IMR-90 (cell line): ENCODE data around the gene PLPP4. TPM values are rescaled to one million over a fixed set of nuclear protein-coding genes. Genes with fewer than 3 reads are reported as not detected.

Source experiments
- ATAC-seq: fragments of 200-7000 bp; cut with Tn5 transposase; 2 replicates; pipeline ENCODE4 v1.9.1; 2020; ENCODE audit warnings: low read depth, mild to moderate bottlenecking, moderate library complexity
- BruUV-seq: library from RNA; stranded (reverse); fragments of 400-500 nt; replicated peaks from 2 replicates; lab custom pipeline; 2021; lab: Mats Ljungman, UMichigan
- CTCF ChIA-PET: fragments of 300-600 bp; formaldehyde crosslinking; extraction: SDS; loops from one replicate; lab custom pipeline; 2021; ENCODE audit warnings: antibody characterized with exemption; lab: Yijun Ruan, JAX
- POLR2A ChIA-PET: fragments of 300-600 bp; sonication (Branson Sonifier 250); formaldehyde crosslinking; loops from one replicate; lab custom pipeline; 2022; ENCODE audit warnings: antibody characterized with exemption; ENCODE audit not compliant: unreplicated experiment; lab: Charles Lee
- DNase-seq: peaks from one replicate; pipeline ENCODE4 v3.0.0; 2013
- H2AFZ ChIP-seq: replicated peaks from 2 replicates; pipeline ENCODE3; 2013; ENCODE audit warnings: low read length, mild to moderate bottlenecking; ENCODE audit not compliant: poor library complexity
- H2AK5ac ChIP-seq: 2 replicates; pipeline ENCODE4 v1.6.1; 2013; ENCODE audit warnings: low read depth, low read length, inconsistent platforms
- H2AK9ac ChIP-seq: replicated peaks from 2 replicates; pipeline ENCODE3; 2013; ENCODE audit warnings: mild to moderate bottlenecking, low read depth, low read length, moderate library complexity; ENCODE audit not compliant: poor library complexity
- H2BK120ac ChIP-seq: 2 replicates; pipeline ENCODE4 v1.6.1; 2013; ENCODE audit warnings: low read depth, low read length, inconsistent platforms
- H2BK15ac ChIP-seq: 3 replicates; pipeline ENCODE4 v1.6.1; 2013; ENCODE audit warnings: low read depth, low read length, inconsistent platforms
- H2BK20ac ChIP-seq: 2 replicates; pipeline ENCODE4 v1.6.1; 2013; ENCODE audit warnings: low read depth, mild to moderate bottlenecking, inconsistent platforms, low read length, moderate library complexity
- H2BK5ac ChIP-seq: 2 replicates; pipeline ENCODE4 v1.6.1; 2013; ENCODE audit warnings: mild to moderate bottlenecking, low read depth, low read length, inconsistent platforms; ENCODE audit not compliant: poor library complexity, severe bottlenecking
- H3K14ac ChIP-seq: replicated peaks from 2 replicates; pipeline ENCODE4 v1.6.1; 2013; ENCODE audit warnings: low read depth, low read length, inconsistent platforms
- H3K18ac ChIP-seq: 2 replicates; pipeline ENCODE4 v1.6.1; 2013; ENCODE audit warnings: low read depth, low read length, control low read depth
- H3K23ac ChIP-seq: 2 replicates; pipeline ENCODE4 v1.6.1; 2013; ENCODE audit warnings: low read depth, low read length, inconsistent platforms
- H3K27ac ChIP-seq: 2 replicates; pipeline ENCODE4 v1.5.1; 2013; ENCODE audit warnings: mild to moderate bottlenecking, control low read depth, low read length; ENCODE audit not compliant: insufficient read depth
- H3K27me3 ChIP-seq: 2 replicates; pipeline ENCODE4 v1.6.1; 2013; ENCODE audit warnings: low read length; ENCODE audit not compliant: control insufficient read depth, insufficient read depth
- H3K36me3 ChIP-seq: 2 replicates; pipeline ENCODE4 v1.6.1; 2013; ENCODE audit warnings: low read length, mixed read lengths; ENCODE audit not compliant: control insufficient read depth, insufficient read depth
- H3K4ac ChIP-seq: 2 replicates; pipeline ENCODE4 v1.6.1; 2013; ENCODE audit warnings: low read depth, low read length, inconsistent platforms
- H3K4me1 ChIP-seq: 2 replicates; pipeline ENCODE4 v1.6.1; 2013; ENCODE audit warnings: low read length, mixed read lengths; ENCODE audit not compliant: control insufficient read depth, insufficient read depth
- H3K4me2 ChIP-seq: 2 replicates; pipeline ENCODE4 v1.6.1; 2013; ENCODE audit warnings: low read depth, mild to moderate bottlenecking, control low read depth, low read length, moderate library complexity
- H3K4me3 ChIP-seq: 2 replicates; pipeline ENCODE4 v1.5.1; 2013; ENCODE audit warnings: low read depth, mild to moderate bottlenecking, control low read depth, low read length, moderate library complexity; ENCODE audit not compliant: insufficient read depth
- H3K56ac ChIP-seq: 2 replicates; pipeline ENCODE4 v1.6.1; 2013; ENCODE audit warnings: low read length, inconsistent platforms; ENCODE audit not compliant: insufficient read depth; ENCODE audit errors: extremely low read depth
- H3K79me1 ChIP-seq, 2 experiments: 2 replicates each; pipeline ENCODE4 v1.6.1; 2013; ENCODE audit warnings: low read length in 2 of 2, inconsistent platforms in 1 of 2, low read depth in 1 of 2
- H3K9ac ChIP-seq: 2 replicates; pipeline ENCODE4 v1.6.1; 2013; ENCODE audit warnings: low read depth, low read length, control low read depth
- H3K9me1 ChIP-seq: 2 replicates; pipeline ENCODE4 v1.6.1; 2013; ENCODE audit warnings: low read length, inconsistent platforms; ENCODE audit not compliant: insufficient read depth
- H3K9me3 ChIP-seq: 2 replicates; pipeline ENCODE4 v1.6.1; 2013; ENCODE audit warnings: low read length; ENCODE audit not compliant: control insufficient read depth, insufficient read depth
- H4K20me1 ChIP-seq: 2 replicates; pipeline ENCODE4 v1.6.1; 2013; ENCODE audit warnings: low read length, inconsistent platforms; ENCODE audit not compliant: insufficient read depth
- H4K5ac ChIP-seq: 2 replicates; pipeline ENCODE4 v1.6.1; 2013; ENCODE audit warnings: mild to moderate bottlenecking, low read depth, low read length, control low read depth
- H4K8ac ChIP-seq, 2 experiments: 2 replicates each; pipeline ENCODE4 v1.6.1; 2013; ENCODE audit warnings: low read depth in 2 of 2, low read length in 2 of 2, control low read depth in 1 of 2, inconsistent platforms in 1 of 2
- H4K91ac ChIP-seq: 2 replicates; pipeline ENCODE4 v1.6.1; 2013; ENCODE audit warnings: low read depth, low read length, inconsistent platforms; ENCODE audit not compliant: insufficient read depth
- CEBPB ChIP-seq: IDR thresholded peaks from 2 replicates; pipeline ENCODE4 v1.6.1; 2012; ENCODE audit warnings: low read depth, low read length, improper control_type of control experiment
- CTCF ChIP-seq: conservative IDR thresholded peaks from 2 replicates; pipeline ENCODE4 v1.5.1; 2012; ENCODE audit warnings: mild to moderate bottlenecking, low read depth, low read length, improper control_type of control experiment
- ELK1 ChIP-seq: fragments of 150-350 bp; IDR thresholded peaks from 2 replicates; pipeline ENCODE4 v1.6.1; 2016; ENCODE audit warnings: low read depth, mild to moderate bottlenecking, low read length, moderate library complexity, borderline replicate concordance
- FOS ChIP-seq: fragments of 150-350 bp; IDR thresholded peaks from 2 replicates; pipeline ENCODE4 v1.6.1; 2016; ENCODE audit warnings: low read depth, low read length
- MAFK ChIP-seq: IDR thresholded peaks from 2 replicates; pipeline ENCODE4 v1.6.1; 2012; ENCODE audit warnings: low read depth, low read length, improper control_type of control experiment
- MAZ ChIP-seq: IDR thresholded peaks from 2 replicates; pipeline ENCODE4 v1.6.1; 2012; ENCODE audit warnings: low read depth, mild to moderate bottlenecking, low read length, improper control_type of control experiment, moderate library complexity, borderline replicate concordance
- MXI1 ChIP-seq: IDR thresholded peaks from 2 replicates; pipeline ENCODE4 v1.6.1; 2012; ENCODE audit warnings: low read depth, mild to moderate bottlenecking, low read length, moderate library complexity, borderline replicate concordance
- NFE2L2 ChIP-seq: fragments of 150-350 bp; IDR thresholded peaks from 2 replicates; pipeline ENCODE4 v1.6.1; 2016; ENCODE audit warnings: low read depth, mild to moderate bottlenecking, low read length
- POLR2A ChIP-seq: IDR thresholded peaks from 2 replicates; pipeline ENCODE4 v1.6.1; 2012; ENCODE audit warnings: mild to moderate bottlenecking, low read depth, low read length
- RAD21 ChIP-seq: IDR thresholded peaks from 2 replicates; pipeline ENCODE4 v1.6.1; 2012; ENCODE audit warnings: low read length, improper control_type of control experiment
- RCOR1 ChIP-seq: IDR thresholded peaks from 2 replicates; pipeline ENCODE4 v1.6.1; 2012; ENCODE audit warnings: mild to moderate bottlenecking, low read length, improper control_type of control experiment; ENCODE audit not compliant: insufficient replicate concordance
- RFX5 ChIP-seq: IDR thresholded peaks from 2 replicates; pipeline ENCODE4 v1.8.0; 2012; ENCODE audit warnings: low read depth, mild to moderate bottlenecking, low read length, moderate library complexity
- SMC3 ChIP-seq: fragments of 150-350 bp; IDR thresholded peaks from 2 replicates; pipeline ENCODE4 v1.6.1; 2016; ENCODE audit warnings: low read depth, mild to moderate bottlenecking, antibody characterized with exemption, low read length, moderate library complexity
- USF2 ChIP-seq: fragments of 150-350 bp; IDR thresholded peaks from 2 replicates; pipeline ENCODE4 v1.6.1; 2017; ENCODE audit warnings: mild to moderate bottlenecking, antibody characterized with exemption, low read length, low read depth
- WGBS, 2 experiments: methylation state at CpG; one replicate each; pipeline versions ENCODE4 v1.1.5 to v1.1.7; 2013; ENCODE audit warnings: missing lambda C conversion rate in 2 of 2; ENCODE audit not compliant: insufficient read length in 1 of 2; ENCODE audit errors: extremely low coverage in 2 of 2; 5-methylcytosine and 5-hydroxymethylcytosine counted together
- dilution Hi-C: fragments of 300-500 bp; cut with HindIII; formaldehyde crosslinking; loops from one replicate; pipeline ENCODE4 v1.14.3; 2018; ENCODE audit warnings: low sequenced_read_pairs; ENCODE audit not compliant: unreplicated experiment
- in situ Hi-C: fragments of 300-500 bp; cut with MboI; formaldehyde crosslinking; loops from 3 replicates; pipeline ENCODE4 v1.14.3; 2019; ENCODE audit warnings: low sequenced_read_pairs, inconsistent platforms, mixed read lengths
- intact Hi-C: fragments of 100-400 bp; cut with micrococcal nuclease; formaldehyde crosslinking; loops from 2 replicates; pipeline ENCODE4 v1.10.0; 2022
- polyA plus RNA-seq, 3 experiments: library from polyadenylated mRNA; depleted of rRNA; stranded (reverse); fragments of >200 nt; gene quantifications; 2 replicates each; pipeline ENCODE4 v1.2.3, GENCODE V29; 2012; ENCODE audit warnings: low replicate concordance in 1 of 3
- total RNA-seq: library from RNA; depleted of rRNA; stranded (reverse); fragments of >200 nt; gene quantifications from 2 replicates; pipeline ENCODE4 v1.2.3, GENCODE V29; 2012

The PLPP4 gene
- total and polyA plus RNA-seq, 2 of the 4 experiments (the other 2 are of a cell fraction): 0.18 to 0.60 TPM

GRCh38 chr10:120605410-120605809 is 148.4 kb downstream of the PLPP4 start:
- H3K4me1 ChIP-seq: no peaks in the 10 kb centered on the region
- no peaks in the 10 kb centered on the region for H4K20me1 ChIP-seq
- WGBS, 2 experiments: no CpG with 5 or more reads among the region's 3 CpGs
- intact Hi-C loops: no loop called here
- H3K9me1 ChIP-seq: no peaks in the 10 kb centered on the region
- H3K56ac ChIP-seq: no peak overlapping the region
- dilution Hi-C loops: no loop called here
- CTCF ChIA-PET: interaction anchor here (1.2 kb wide), 1 partner anchor 182 kb away, joined by 3 read pairs; no protein-coding TSS in a partner anchor
- H3K18ac ChIP-seq: no peak overlapping the region
- ATAC-seq: no peak
- H2AFZ ChIP-seq: no peak overlapping the region
- H4K8ac ChIP-seq: no peak overlapping the region
- H4K5ac ChIP-seq: no peak overlapping the region
- peaks cover 29% of the 10 kb centered on the region for H3K9me3 ChIP-seq
- in situ Hi-C loops: no loop called here
- TF ChIP-seq MXI1 (no peak), RAD21 (no peak), POLR2A (no peak), FOS (no peak), MAZ (no peak), MAFK (no peak), RFX5 (no peak), RCOR1 (no peak), USF2 (no peak), NFE2L2 (no peak), CTCF (no peak), ELK1 (no peak), SMC3 (no peak), CEBPB (no peak)
- H2BK120ac ChIP-seq: no peak overlapping the region
- DNase-seq: no peak
- no peaks in the 10 kb centered on the region for H3K27me3 ChIP-seq
- no peak overlapping the region for H2BK20ac ChIP-seq
- no peak overlapping the region for H2BK5ac ChIP-seq
- H3K4ac ChIP-seq: no peak overlapping the region
- no peak overlapping the region for H4K91ac ChIP-seq
- no peak overlapping the region for H3K4me2 ChIP-seq
- no peak overlapping the region for H2AK5ac ChIP-seq
- H3K27ac ChIP-seq: no peak overlapping the region
- no peak overlapping the region for H2AK9ac ChIP-seq
- H3K4me3 ChIP-seq: no peak overlapping the region
- H2BK15ac ChIP-seq: no peak overlapping the region
- BruUV-seq: no TSS peak
- H3K9ac ChIP-seq: no peak overlapping the region
- no peaks in the 10 kb centered on the region for H3K36me3 ChIP-seq
- POLR2A ChIA-PET: no interaction called here
- H3K79me1 ChIP-seq: no peaks in the 10 kb centered on the region
- no peak overlapping the region for H3K14ac ChIP-seq
- H3K23ac ChIP-seq: no peak overlapping the region
